Right lobe of liver (tissue), 6 donors: Measurements from ENCODE around the gene OR10J4. TPM values are rescaled to one million over a fixed set of nuclear protein-coding genes. Genes with fewer than 3 reads are reported as not detected.

ENCODE experiments used
- ATAC-seq, 4 donors: fragments of 200-7000 bp; cut with Tn5 transposase; one replicate each; pipeline ENCODE4 v1.9.1; 2020; ENCODE audit warnings: mild to moderate bottlenecking in 4 of 4, moderate library complexity in 4 of 4
- DNase-seq, 3 donors: peaks; one replicate each; pipeline ENCODE4 v3.0.0-alpha.2; 2020
- H3K27ac ChIP-seq, 3 donors: fragments of 200-600 bp; one replicate each; pipeline ENCODE4 v1.8.0; 2022
- H3K27me3 ChIP-seq, 2 donors: fragments of 200-600 bp; one replicate each; pipeline ENCODE4 v1.8.0; 2022
- H3K36me3 ChIP-seq, 4 donors: fragments of 200-600 bp; sonication (generic) in 1 of 4; one replicate each; pipeline versions ENCODE4 v1.5.1 to v1.8.0; 2017 to 2022; ENCODE audit warnings: control low read depth in 1 of 4
- H3K4me1 ChIP-seq, 4 donors: fragments of 200-600 bp; sonication (generic) in 1 of 4; one replicate each; pipeline versions ENCODE4 v1.5.1 to v1.8.0; 2017 to 2022; ENCODE audit warnings: control low read depth in 1 of 4
- H3K4me3 ChIP-seq, 3 donors: fragments of 200-600 bp; one replicate each; pipeline ENCODE4 v1.8.0; 2022
- H3K9me3 ChIP-seq, 4 donors: fragments of 200-600 bp; sonication (generic) in 1 of 4; one replicate each; pipeline versions ENCODE4 v1.5.1 to v1.8.0; 2017 to 2022; ENCODE audit warnings: control low read depth in 1 of 4
- CTCF ChIP-seq, 4 donors: fragments of 200-600 bp in 3 of 4; fragments of 450-650 bp in 1 of 4; IDR thresholded peaks; one replicate each; pipeline versions ENCODE4 v1.5.1 to v1.8.0; 2016 to 2022; ENCODE audit warnings: antibody characterized with exemption in 4 of 4, mild to moderate bottlenecking in 2 of 4
- POLR2A ChIP-seq: fragments of 450-650 bp; IDR thresholded peaks from one replicate; pipeline ENCODE4 v1.6.1; 2017; ENCODE audit warnings: antibody characterized with exemption, mild to moderate bottlenecking
- WGBS: methylation state at CpG from one replicate; pipeline ENCODE4 v1.1.6; 2018; ENCODE audit warnings: low coverage, low lambda C conversion rate; ENCODE audit not compliant: insufficient coverage; ENCODE audit errors: missing lambda C conversion rate; 5-methylcytosine and 5-hydroxymethylcytosine counted together
- intact Hi-C, 2 donors: fragments of 100-400 bp; cut with DNase I; formaldehyde crosslinking; loops; one replicate each; pipeline versions ENCODE4 v1.11.2 to v1.14.1; 2022
- total RNA-seq, 6 experiments: library from RNA; depleted of rRNA in 2 of 6; stranded (reverse); fragments of >200 nt in 2 of 6; fragmentation: NEBNext Ultra II Directional in 3 of 6; extraction: Animal tissue kit (Norgen Biotek cat#: 25700) in 3 of 6; gene quantifications; one replicate each; pipeline versions ENCODE4 v1.1.0 to v1.2.4, GENCODE V29; 2016 to 2023
- donor health status: DM: no; HTN: yes; CAD: no.
- donor health status: DM: no; HTN: no; CAD: no.
- donor health status: DM: no; HTN: no; CAD: no.
- donor health status: DM: no; HTN: yes; CAD: no.
- donor health status: DM: no; HTN: yes; CAD: no.

OR10J4 gene
- total RNA-seq, 6 experiments from 2014 or later, result not detected

GRCh38 chr1:159469921-159470533 lies 38.0 kb downstream of the OR10J4 start:
- peaks cover 0 to 18% (median 0%) of the 10 kb centered on the region in 4 donors for H3K4me1 ChIP-seq
- no peak overlapping the region for H3K4me3 ChIP-seq
- H3K9me3 ChIP-seq, result no peaks in the 10 kb centered on the region
- intact Hi-C loops, result no loop called here
- no peak for DNase-seq
- H3K27me3 ChIP-seq, result no peaks in the 10 kb centered on the region
- ATAC-seq, result no peak
- WGBS, result 62% methylated on average over 4 of the region's 4 CpGs
- H3K36me3 ChIP-seq, result no peaks in the 10 kb centered on the region
- H3K27ac ChIP-seq, result no peak overlapping the region
- no peak for TF ChIP-seq CTCF (IDR thresholded peaks at IDR 0.05)
- TF ChIP-seq POLR2A, result no peak

- H3K9me3 ChIP-seq, result no peaks in the 10 kb centered on the region
- intact Hi-C loops, result no loop called here
- WGBS, result 69% methylated on average over 1 of the region's 1 CpG
- TF ChIP-seq CTCF (IDR thresholded peaks at IDR 0.05) (no peak), POLR2A (no peak)
- ATAC-seq, result no peak
- no peaks in the 10 kb centered on the region for H3K27me3 ChIP-seq
- peaks cover 0 to 18% (median 0%) of the 10 kb centered on the region in 4 donors for H3K4me1 ChIP-seq
- H3K36me3 ChIP-seq, result no peaks in the 10 kb centered on the region
- no peak overlapping the region for H3K4me3 ChIP-seq
- DNase-seq, result no peak
- H3K27ac ChIP-seq, result no peak overlapping the region
Observed at GRCh38 chr1:159473335-159473734, 41.3 kb downstream of the OR10J4 start.

GRCh38 chr1:159474926-159475325 lies 42.9 kb downstream of the OR10J4 start:
- Histone ChIP-seq H3K4me3 (no peak overlapping the region), H3K36me3 (no peaks in the 10 kb centered on the region), H3K27me3 (no peaks in the 10 kb centered on the region), H3K4me1 (peaks cover 0 to 11% (median 0%) of the 10 kb centered on the region in 4 donors), H3K9me3 (no peaks in the 10 kb centered on the region), H3K27ac (no peak overlapping the region)
- DNase-seq (no peak), ATAC-seq (no peak)
- TF ChIP-seq CTCF (IDR thresholded peaks at IDR 0.05) (no peak), POLR2A (no peak)
- intact Hi-C loops, result no loop called here
- 83% methylated on average over 1 of the region's 1 CpG for WGBS

Other genes starting within 250 kb of the OR10J4 start
- under 1 TPM in 4 of 6 experiments, not detected in 2; 0.12 to 0.53 (median 0.39) TPM for gene ACKR1, start 227.3 kb upstream of the OR10J4 start, total RNA-seq
- under 1 TPM in 1 of 6 experiments, not detected in 5; 0.24 TPM for gene FCER1A, start 129.9 kb upstream of the OR10J4 start, total RNA-seq
- gene OR10J1, start 7.5 kb downstream of the OR10J4 start, total RNA-seq, result not detected
- under 1 TPM in 2 of 6 experiments, not detected in 4; 0.31 to 0.66 TPM for gene OR10J5, start 103.8 kb downstream of the OR10J4 start, total RNA-seq
- 1,000 to 10,000 TPM in 5 of 6 experiments, 100 to 1,000 TPM in 1; 958 to 1,977 (median 1,681) TPM for gene APCS, start 155.6 kb downstream of the OR10J4 start, total RNA-seq